Suprapubic skin (tissue), 4 donors: Measurements from ENCODE around the gene RALGPS1.

ENCODE experiments used
- CTCF ChIP-seq, 2 donors: fragments of 200-600 bp in 1 of 2; fragments of 450-650 bp in 1 of 2; sonication (generic) in 1 of 2; IDR thresholded peaks; one replicate each; pipeline ENCODE4 v1.5.1; 2016 to 2019; ENCODE audit warnings: antibody characterized with exemption in 2 of 2, mild to moderate bottlenecking in 1 of 2, moderate library complexity in 1 of 2
- EP300 ChIP-seq: sonication (generic); formaldehyde crosslinking; IDR thresholded peaks from one replicate; pipeline ENCODE4 v1.6.1; 2017; ENCODE audit warnings: antibody characterized with exemption
- POLR2A ChIP-seq, 2 donors: fragments of 450-650 bp; IDR thresholded peaks; one replicate each; pipeline ENCODE4 v1.6.1; 2017; ENCODE audit warnings: antibody characterized with exemption in 2 of 2, mild to moderate bottlenecking in 2 of 2, moderate library complexity in 2 of 2
- POLR2AphosphoS5 ChIP-seq, 3 donors: sonication (generic); formaldehyde crosslinking; IDR thresholded peaks; one replicate each; pipeline ENCODE4 v1.6.1; 2017; ENCODE audit warnings: antibody characterized with exemption in 3 of 3

- TF ChIP-seq CTCF (IDR thresholded peaks at IDR 0.05) (no peak), EP300 (no peak), POLR2A (IDR thresholded peaks at IDR 0.05) (no peak), POLR2AphosphoS5 (IDR thresholded peaks at IDR 0.05) (no peak)
Observed at GRCh38 chr9:127131871-127132270, 217.3 kb downstream of the RALGPS1 start.
